CD14-positive monocyte (primary cell): Measurements from ENCODE around the gene PEX10. TPM values are rescaled to one million over a fixed set of nuclear protein-coding genes. Genes with fewer than 3 reads are reported as not detected.

ENCODE experiments used
- DNase-seq, 3 donors: peaks; one replicate each; pipeline ENCODE4 v3.0.0-alpha.2; 2011 to 2022
- H2AFZ ChIP-seq: 2 replicates; pipeline ENCODE4 v1.6.0; 2012; ENCODE audit warnings: mild to moderate bottlenecking, low read depth, low read length, inconsistent platforms; ENCODE audit not compliant: insufficient read depth, poor library complexity, severe bottlenecking
- H3K27ac ChIP-seq, 2 donors: 1 replicate in 1 of 2; 2 replicates in 1 of 2; pipeline ENCODE4 v1.5.1; 2012 to 2013; ENCODE audit warnings: low read length in 2 of 2, control low read depth in 1 of 2, inconsistent platforms in 1 of 2, low read depth in 1 of 2, mild to moderate bottlenecking in 1 of 2
- H3K27me3 ChIP-seq, 2 donors: one replicate each; pipeline versions ENCODE4 v1.6.0 to v1.6.1; 2011 to 2013; ENCODE audit warnings: low read length in 2 of 2; ENCODE audit not compliant: control insufficient read depth in 2 of 2, insufficient read depth in 2 of 2
- H3K36me3 ChIP-seq, 2 donors: replicated peaks in 1 of 2; 1 replicate in 1 of 2; 2 replicates in 1 of 2; pipeline versions ENCODE4 v1.5.1 to v1.6.1; 2012 to 2013; ENCODE audit warnings: low read length in 2 of 2, control low read depth in 1 of 2, inconsistent platforms in 1 of 2, mild to moderate bottlenecking in 1 of 2; ENCODE audit not compliant: insufficient read depth in 2 of 2, control insufficient read depth in 1 of 2
- H3K4me1 ChIP-seq, 2 donors: 1 replicate in 1 of 2; 2 replicates in 1 of 2; pipeline versions ENCODE4 v1.5.1 to v1.6.1; 2012 to 2013; ENCODE audit warnings: low read length in 2 of 2, control low read depth in 1 of 2, inconsistent platforms in 1 of 2, mild to moderate bottlenecking in 1 of 2, moderate library complexity in 1 of 2; ENCODE audit not compliant: insufficient read depth in 2 of 2, control insufficient read depth in 1 of 2
- H3K4me2 ChIP-seq: replicated peaks from 2 replicates; pipeline ENCODE3; 2012; ENCODE audit warnings: low read length, moderate library complexity, mild to moderate bottlenecking; ENCODE audit not compliant: poor library complexity, severe bottlenecking; ENCODE audit errors: extremely low read depth
- H3K4me3 ChIP-seq, 3 experiments: fragments of 200-600 bp in 1 of 3; sonication (generic) in 1 of 3; replicated peaks in 1 of 3; 1 replicate in 2 of 3; 2 replicates in 1 of 3; pipeline ENCODE4 v1.5.1; 2011 to 2013; ENCODE audit warnings: low read length in 3 of 3, mild to moderate bottlenecking in 3 of 3, control low read depth in 2 of 3, low read depth in 2 of 3, inconsistent platforms in 1 of 3, moderate library complexity in 1 of 3
- H3K79me2 ChIP-seq: 2 replicates; pipeline ENCODE4 v1.6.0; 2012; ENCODE audit warnings: mild to moderate bottlenecking, control low read depth, inconsistent platforms, low read length, moderate library complexity; ENCODE audit not compliant: insufficient read depth
- H3K9ac ChIP-seq: 2 replicates; pipeline ENCODE4 v1.6.0; 2017; ENCODE audit warnings: low read length, mild to moderate bottlenecking; ENCODE audit not compliant: insufficient read depth, poor library complexity, severe bottlenecking
- H3K9me3 ChIP-seq, 2 donors: replicated peaks in 1 of 2; 1 replicate in 1 of 2; 2 replicates in 1 of 2; pipeline versions ENCODE4 v1.5.1 to v1.6.1; 2012 to 2013; ENCODE audit warnings: low read length in 2 of 2, control low read depth in 1 of 2; ENCODE audit not compliant: control insufficient read depth in 1 of 2, insufficient read depth in 1 of 2
- H4K20me1 ChIP-seq: 2 replicates; pipeline ENCODE4 v1.6.0; 2012; ENCODE audit warnings: mild to moderate bottlenecking, low read length, control low read depth, moderate library complexity; ENCODE audit not compliant: insufficient read depth
- H3K27ac Mint-ChIP-seq, 7 donors: one replicate each; pipeline ENCODE4 v1.8.0; 2020; ENCODE audit warnings: mild to moderate bottlenecking in 7 of 7, mixed read lengths in 7 of 7, moderate library complexity in 6 of 7, inconsistent platforms in 2 of 7
- H3K27me3 Mint-ChIP-seq, 3 donors: one replicate each; pipeline ENCODE4 v1.8.0; 2021 to 2022; ENCODE audit warnings: low read depth in 3 of 3, mild to moderate bottlenecking in 3 of 3, mixed read lengths in 3 of 3, moderate library complexity in 3 of 3, inconsistent platforms in 1 of 3
- H3K36me3 Mint-ChIP-seq, 2 donors: one replicate each; pipeline ENCODE4 v1.8.0; 2020; ENCODE audit warnings: mixed read lengths in 2 of 2, inconsistent platforms in 1 of 2, mild to moderate bottlenecking in 1 of 2
- H3K4me1 Mint-ChIP-seq: one replicate; pipeline ENCODE4 v1.8.0; 2020; ENCODE audit warnings: mild to moderate bottlenecking, mixed read lengths
- H3K4me3 Mint-ChIP-seq, 2 donors: one replicate each; pipeline ENCODE4 v1.8.0; 2020; ENCODE audit warnings: mild to moderate bottlenecking in 2 of 2, mixed read lengths in 2 of 2, moderate library complexity in 1 of 2
- H3K9me3 Mint-ChIP-seq, 7 donors: one replicate each; pipeline ENCODE4 v1.8.0; 2020 to 2022; ENCODE audit warnings: mixed read lengths in 7 of 7, mild to moderate bottlenecking in 6 of 7, moderate library complexity in 6 of 7, inconsistent platforms in 2 of 7
- WGBS: methylation state at CpG from one replicate; pipeline ENCODE4 v1.1.5; 2013; ENCODE audit warnings: missing lambda C conversion rate; ENCODE audit not compliant: insufficient coverage; 5-methylcytosine and 5-hydroxymethylcytosine counted together
- intact Hi-C, 2 donors: fragments of 100-400 bp; cut with micrococcal nuclease; formaldehyde crosslinking; loops; one replicate each; pipeline versions ENCODE4 v1.15.0 to v1.15.1; 2023
- polyA plus RNA-seq, 3 donors: library from polyadenylated mRNA; depleted of rRNA in 1 of 3; unstranded in 2 of 3; stranded (reverse) in 1 of 3; fragments of 300-500 nt in 2 of 3; fragments of >200 nt in 1 of 3; fragmentation: Illumina TruSeq in 2 of 3; gene quantifications; 1 replicate in 2 of 3; 2 replicates in 1 of 3; pipeline ENCODE4 v1.2.3, GENCODE V29; 2012 to 2021
- TF ChIP-seq, protein P1 (sequence below): fragments of 200-600 bp; IDR thresholded peaks from one replicate; pipeline ENCODE4 v1.8.0; 2022; ENCODE audit warnings: antibody characterized with exemption, mild to moderate bottlenecking

Gene PEX10
- polyA plus RNA-seq, 3 donors: 7.0 to 10.5 (median 8.2) TPM

DNA sequence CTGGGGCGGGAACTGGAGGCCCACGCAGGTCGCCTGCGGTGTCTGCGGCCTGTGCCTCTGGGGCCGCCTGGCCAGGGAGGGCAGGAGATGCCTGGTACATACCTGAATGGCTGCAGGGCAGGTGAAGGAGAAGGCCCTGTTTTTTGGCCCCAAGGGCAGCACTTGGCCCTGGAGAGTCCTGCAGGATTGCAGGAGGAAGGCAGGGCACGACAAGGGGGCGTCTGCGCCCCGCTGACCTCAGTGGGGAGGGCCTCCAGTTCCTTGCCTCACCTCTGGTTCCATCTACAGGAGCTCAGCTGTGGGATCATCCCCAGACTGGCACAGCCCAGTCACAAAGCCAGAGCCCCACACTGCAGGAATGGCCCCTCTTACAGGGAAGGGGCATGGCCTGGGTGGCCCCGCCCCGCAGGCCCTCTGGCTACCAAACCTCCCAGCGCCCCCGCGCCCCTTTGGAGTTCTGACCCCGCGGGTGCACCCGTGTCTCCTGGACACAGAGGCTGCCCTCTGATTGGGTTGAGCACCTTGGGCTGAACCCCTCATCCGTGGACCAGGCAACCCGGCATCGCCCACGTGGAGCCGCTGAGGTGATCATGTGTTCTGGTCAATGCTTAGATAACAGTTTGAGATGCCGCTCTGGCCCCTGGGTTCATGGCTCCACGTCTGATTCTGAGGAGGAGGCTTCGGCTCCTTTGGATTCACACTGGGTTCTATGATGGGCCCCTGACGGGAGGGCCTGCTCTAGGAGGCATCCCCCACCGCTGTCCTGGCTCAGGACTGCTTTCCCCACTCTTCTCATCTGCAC lies 1.3 kb upstream of the PEX10 start:
- peaks cover 24 to 46% of the 10 kb centered on the region in 2 donors for H3K4me1 ChIP-seq
- H3K9ac ChIP-seq: peak overlapping the region; percentile 94
- H3K4me3 ChIP-seq: peak overlapping the region in 2 of 3 experiments; percentile 47 to 91
- intact Hi-C loops: loop anchor here (2.0 to 10.0 kb wide), 8 partner anchors 114 to 491 kb away; partner anchors contain the start of genes PANK4 (in 1 of the 2), PRXL2B (in 1 of the 2) and TTC34 (in 1 of the 2)
- WGBS: 54% methylated on average over 24 of the region's 28 CpGs
- Mint-ChIP-seq H3K36me3 (peaks cover 3 to 7% of the 10 kb centered on the region in 2 donors), H3K4me3 (peak overlapping the region; percentile 63 to 70), H3K9me3 (peaks cover 0 to 4% (median 0%) of the 10 kb centered on the region in 7 donors), H3K27ac (peak overlapping the region in 6 of 7 donors; percentile 10 to 78 (median 44)), H3K4me1 (peaks cover 19% of the 10 kb centered on the region), H3K27me3 (peaks cover 28 to 44% (median 31%) of the 10 kb centered on the region in 3 donors)
- H3K27ac ChIP-seq: peak overlapping the region in 1 of 2 donors; percentile 92
- peak overlapping the region; percentile 98 for H2AFZ ChIP-seq
- no peaks in the 10 kb centered on the region for H3K36me3 ChIP-seq
- peaks cover 0 to 13% of the 10 kb centered on the region in 2 donors for H3K27me3 ChIP-seq
- H4K20me1 ChIP-seq: no peaks in the 10 kb centered on the region
- peaks cover 5% of the 10 kb centered on the region for H3K79me2 ChIP-seq
- TF ChIP-seq, protein P1, sequence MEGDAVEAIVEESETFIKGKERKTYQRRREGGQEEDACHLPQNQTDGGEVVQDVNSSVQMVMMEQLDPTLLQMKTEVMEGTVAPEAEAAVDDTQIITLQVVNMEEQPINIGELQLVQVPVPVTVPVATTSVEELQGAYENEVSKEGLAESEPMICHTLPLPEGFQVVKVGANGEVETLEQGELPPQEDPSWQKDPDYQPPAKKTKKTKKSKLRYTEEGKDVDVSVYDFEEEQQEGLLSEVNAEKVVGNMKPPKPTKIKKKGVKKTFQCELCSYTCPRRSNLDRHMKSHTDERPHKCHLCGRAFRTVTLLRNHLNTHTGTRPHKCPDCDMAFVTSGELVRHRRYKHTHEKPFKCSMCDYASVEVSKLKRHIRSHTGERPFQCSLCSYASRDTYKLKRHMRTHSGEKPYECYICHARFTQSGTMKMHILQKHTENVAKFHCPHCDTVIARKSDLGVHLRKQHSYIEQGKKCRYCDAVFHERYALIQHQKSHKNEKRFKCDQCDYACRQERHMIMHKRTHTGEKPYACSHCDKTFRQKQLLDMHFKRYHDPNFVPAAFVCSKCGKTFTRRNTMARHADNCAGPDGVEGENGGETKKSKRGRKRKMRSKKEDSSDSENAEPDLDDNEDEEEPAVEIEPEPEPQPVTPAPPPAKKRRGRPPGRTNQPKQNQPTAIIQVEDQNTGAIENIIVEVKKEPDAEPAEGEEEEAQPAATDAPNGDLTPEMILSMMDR: no peak
- no peak for DNase-seq
- H3K9me3 ChIP-seq: no peaks in the 10 kb centered on the region
- H3K4me2 ChIP-seq: peak overlapping the region; percentile 86

DNA sequence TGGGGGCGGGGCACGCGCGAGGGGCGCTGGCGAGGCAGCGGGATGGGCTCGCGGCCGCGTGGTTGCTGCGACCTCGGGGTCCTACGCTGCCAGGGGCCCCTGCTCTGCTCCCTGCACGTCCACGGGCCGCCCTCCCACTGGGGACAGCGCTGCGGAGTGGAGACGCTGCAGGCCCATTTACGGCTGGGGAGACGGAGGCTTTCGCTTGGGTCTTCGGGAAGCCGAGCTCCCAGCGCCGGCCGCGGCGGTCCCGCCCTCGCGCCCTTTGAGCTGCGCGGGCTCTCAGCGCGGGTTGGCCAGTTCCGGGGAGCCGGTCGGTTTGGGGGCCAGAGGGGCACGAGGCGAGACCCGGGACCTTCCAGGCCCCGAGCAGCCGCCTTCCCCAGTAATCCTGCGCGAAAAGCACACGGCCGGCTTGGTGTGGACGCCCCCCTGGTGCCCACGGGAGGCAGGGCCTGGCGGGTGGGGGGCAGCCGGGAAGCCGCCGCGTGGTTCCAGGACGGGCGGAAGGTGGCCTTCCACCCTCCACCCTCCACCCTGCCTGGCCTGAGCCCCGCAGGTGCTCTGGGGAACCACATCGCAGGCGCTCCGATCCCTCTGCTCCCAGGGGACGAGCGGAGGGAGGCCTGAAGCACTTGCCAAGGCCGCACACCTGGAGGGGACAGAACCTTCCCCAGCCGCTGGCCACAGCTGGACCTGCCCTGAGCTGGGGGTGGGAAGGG lies 570 bp upstream of the PEX10 start:
- peak overlapping the region; percentile 39 to 76 for H3K4me3 Mint-ChIP-seq
- peak overlapping the region in 1 of 7 donors; percentile 8 for H3K27ac Mint-ChIP-seq
- Histone ChIP-seq H3K79me2 (peaks cover 5% of the 10 kb centered on the region), H3K9me3 (no peaks in the 10 kb centered on the region), H3K9ac (peak overlapping the region; percentile 94), H3K4me1 (peaks cover 24 to 46% of the 10 kb centered on the region in 2 donors), H3K4me2 (peak overlapping the region; percentile 86), H2AFZ (peak overlapping the region; percentile 98), H3K27me3 (peaks cover 0 to 13% of the 10 kb centered on the region in 2 donors), H4K20me1 (no peaks in the 10 kb centered on the region), H3K36me3 (no peaks in the 10 kb centered on the region), H3K27ac (peak overlapping the region in 1 of 2 donors; percentile 92), H3K4me3 (peak overlapping the region; percentile 47 to 91 (median 74))
- H3K9me3 Mint-ChIP-seq: peaks cover 0 to 4% (median 0%) of the 10 kb centered on the region in 7 donors
- H3K27me3 Mint-ChIP-seq: peaks cover 28 to 39% (median 28%) of the 10 kb centered on the region in 3 donors
- TF ChIP-seq, protein P1: no peak
- intact Hi-C loops: loop anchor here (1.0 to 10.0 kb wide), 9 partner anchors 22 to 491 kb away; partner anchors contain the start of genes PANK4 (in 2 of the 2), MORN1 (in 1 of the 2), PRXL2B (in 1 of the 2) and RER1 (in 1 of the 2)
- WGBS: 1% methylated on average over 58 of the region's 66 CpGs
- H3K4me1 Mint-ChIP-seq: peaks cover 19% of the 10 kb centered on the region
- H3K36me3 Mint-ChIP-seq: peaks cover 3 to 11% of the 10 kb centered on the region in 2 donors
- DNase-seq: no peak
